GM12872 (cell line): Measurements from ENCODE around the gene ARHGAP10.

Experiments
- TF ChIP-seq, protein P1 (sequence below): IDR thresholded peaks from 3 replicates; pipeline ENCODE4 v1.5.1; 2011; ENCODE audit warnings: low read depth, mild to moderate bottlenecking, low read length, moderate library complexity; ENCODE audit not compliant: insufficient read depth

The ARHGAP10 gene

DNA sequence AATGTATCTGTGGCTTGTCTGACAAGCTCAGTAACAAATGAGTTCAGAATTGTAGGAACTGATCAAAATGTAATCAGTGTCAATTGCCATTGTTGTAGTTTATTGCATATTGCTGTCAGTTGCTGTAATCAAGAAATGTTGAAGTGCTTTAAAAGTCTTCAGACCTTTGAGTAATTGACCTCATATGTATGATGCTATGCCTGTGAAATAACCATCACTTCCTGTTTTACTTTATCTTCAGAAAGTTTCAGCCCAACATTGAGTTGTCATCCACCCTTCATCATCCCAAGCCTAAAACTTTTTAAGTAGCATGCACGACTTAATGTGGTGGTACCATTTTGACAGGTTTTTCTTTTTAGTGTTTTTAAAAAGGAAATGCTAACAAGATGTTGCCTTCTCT is 212.4 kb downstream of the ARHGAP10 start:
- TF ChIP-seq, protein P1, sequence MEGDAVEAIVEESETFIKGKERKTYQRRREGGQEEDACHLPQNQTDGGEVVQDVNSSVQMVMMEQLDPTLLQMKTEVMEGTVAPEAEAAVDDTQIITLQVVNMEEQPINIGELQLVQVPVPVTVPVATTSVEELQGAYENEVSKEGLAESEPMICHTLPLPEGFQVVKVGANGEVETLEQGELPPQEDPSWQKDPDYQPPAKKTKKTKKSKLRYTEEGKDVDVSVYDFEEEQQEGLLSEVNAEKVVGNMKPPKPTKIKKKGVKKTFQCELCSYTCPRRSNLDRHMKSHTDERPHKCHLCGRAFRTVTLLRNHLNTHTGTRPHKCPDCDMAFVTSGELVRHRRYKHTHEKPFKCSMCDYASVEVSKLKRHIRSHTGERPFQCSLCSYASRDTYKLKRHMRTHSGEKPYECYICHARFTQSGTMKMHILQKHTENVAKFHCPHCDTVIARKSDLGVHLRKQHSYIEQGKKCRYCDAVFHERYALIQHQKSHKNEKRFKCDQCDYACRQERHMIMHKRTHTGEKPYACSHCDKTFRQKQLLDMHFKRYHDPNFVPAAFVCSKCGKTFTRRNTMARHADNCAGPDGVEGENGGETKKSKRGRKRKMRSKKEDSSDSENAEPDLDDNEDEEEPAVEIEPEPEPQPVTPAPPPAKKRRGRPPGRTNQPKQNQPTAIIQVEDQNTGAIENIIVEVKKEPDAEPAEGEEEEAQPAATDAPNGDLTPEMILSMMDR = no peak

DNA sequence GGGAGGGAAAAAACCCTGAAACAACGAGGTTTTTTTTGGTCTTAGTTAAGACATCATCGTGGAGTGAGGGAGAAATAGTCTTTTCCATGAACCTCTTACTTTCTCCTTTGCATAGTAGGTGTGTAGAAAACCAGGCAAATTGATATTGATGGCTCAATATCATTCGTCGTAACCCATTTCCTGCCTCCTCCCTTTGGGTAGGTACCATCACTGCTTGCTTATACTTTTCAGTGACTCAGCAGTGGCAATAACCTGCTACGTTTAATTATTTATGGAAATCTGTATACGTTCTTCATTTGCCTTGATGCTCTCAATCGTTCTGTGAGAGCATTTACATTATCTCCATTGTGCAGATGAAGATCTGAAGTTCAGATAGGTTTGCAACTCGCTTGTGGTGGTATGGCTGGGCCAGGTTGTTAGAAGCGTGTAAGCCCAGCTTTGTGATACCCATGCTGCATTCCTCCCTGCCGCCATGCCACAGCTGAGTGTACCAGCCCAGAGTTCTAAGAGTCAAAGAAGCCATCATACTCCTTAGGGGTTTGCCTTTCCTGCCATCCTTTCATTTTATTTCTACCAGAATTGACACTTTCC is 212.9 kb downstream of the ARHGAP10 start:
- TF ChIP-seq, protein P1 = no peak

DNA sequence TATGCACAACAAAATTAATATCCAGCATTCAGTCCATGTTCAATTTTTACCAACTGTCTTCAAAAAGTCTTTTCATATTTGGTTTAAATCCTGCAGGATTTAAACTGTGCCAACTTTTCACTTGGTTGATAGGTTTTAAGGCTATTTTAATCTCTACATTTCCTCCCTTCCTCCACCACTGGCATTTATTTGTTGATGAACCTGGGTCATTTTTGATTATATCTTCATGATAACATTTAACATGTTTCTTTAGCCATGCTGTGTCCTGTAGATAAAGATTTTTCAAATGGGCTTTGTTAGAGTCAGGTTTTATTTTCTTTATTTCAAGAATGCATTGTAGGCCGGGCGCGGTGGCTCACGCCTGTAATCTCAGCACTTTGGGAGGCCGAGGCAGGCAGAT is 216.4 kb downstream of the ARHGAP10 start:
- TF ChIP-seq, protein P1 = no peak

DNA sequence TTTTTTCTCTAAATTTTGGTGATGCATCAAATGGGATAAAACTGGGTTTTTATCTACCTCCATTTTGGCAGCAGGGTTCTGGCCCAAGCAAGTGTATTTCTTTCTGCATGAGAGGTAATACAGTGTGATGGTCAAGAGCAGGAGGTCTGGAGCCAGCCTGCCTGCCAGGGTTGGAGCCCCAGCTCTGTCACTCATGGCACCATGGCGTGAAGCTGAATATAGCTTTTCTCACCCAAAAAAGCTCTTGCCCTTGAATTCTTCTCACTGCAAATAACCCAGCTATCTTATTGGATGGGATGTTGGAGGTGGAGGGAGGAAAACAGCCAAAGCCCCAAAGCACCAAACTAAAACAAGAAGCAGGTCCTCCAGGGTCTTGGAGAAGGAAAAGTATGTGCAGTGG is 218.4 kb downstream of the ARHGAP10 start:
- TF ChIP-seq, protein P1 = no peak

DNA sequence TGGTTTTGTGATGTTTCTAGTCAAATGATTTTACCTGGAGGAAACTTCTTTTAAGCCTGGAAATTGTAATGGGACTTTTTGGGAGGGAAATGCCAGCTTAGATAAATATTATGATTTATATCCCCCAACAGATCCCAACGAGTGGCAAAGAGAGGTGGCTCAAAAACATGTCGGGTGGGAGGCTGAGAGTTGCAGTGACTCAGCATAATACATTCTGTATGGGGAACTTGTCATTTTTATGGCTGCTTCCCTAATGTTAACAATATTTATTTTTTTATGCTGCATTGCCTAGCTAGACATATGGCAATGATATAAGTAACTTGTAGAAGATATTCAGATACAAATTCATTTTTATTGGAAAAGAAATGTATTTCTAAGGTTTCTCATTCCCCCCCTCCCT is 219.0 kb downstream of the ARHGAP10 start:
- TF ChIP-seq, protein P1 = no peak

DNA sequence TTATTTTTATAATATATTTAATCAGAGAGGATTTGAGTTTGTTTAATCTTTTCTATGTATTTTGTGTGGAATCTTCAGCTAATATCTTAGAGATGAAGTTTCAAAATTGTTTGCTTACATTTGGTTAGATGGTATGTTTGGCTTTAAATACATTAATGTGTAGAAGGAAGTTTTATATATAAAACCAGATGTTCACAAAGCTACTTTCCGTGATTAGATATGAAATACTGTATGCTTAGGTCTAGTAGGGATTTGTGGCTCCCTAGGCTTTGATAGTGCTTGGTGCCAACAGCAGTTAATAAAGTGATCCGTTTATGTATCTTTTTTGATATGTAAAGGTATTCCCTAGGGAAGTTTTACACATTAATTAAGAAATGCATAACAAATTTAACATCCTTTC is 223.0 kb downstream of the ARHGAP10 start:
- TF ChIP-seq, protein P1 = no peak

DNA sequence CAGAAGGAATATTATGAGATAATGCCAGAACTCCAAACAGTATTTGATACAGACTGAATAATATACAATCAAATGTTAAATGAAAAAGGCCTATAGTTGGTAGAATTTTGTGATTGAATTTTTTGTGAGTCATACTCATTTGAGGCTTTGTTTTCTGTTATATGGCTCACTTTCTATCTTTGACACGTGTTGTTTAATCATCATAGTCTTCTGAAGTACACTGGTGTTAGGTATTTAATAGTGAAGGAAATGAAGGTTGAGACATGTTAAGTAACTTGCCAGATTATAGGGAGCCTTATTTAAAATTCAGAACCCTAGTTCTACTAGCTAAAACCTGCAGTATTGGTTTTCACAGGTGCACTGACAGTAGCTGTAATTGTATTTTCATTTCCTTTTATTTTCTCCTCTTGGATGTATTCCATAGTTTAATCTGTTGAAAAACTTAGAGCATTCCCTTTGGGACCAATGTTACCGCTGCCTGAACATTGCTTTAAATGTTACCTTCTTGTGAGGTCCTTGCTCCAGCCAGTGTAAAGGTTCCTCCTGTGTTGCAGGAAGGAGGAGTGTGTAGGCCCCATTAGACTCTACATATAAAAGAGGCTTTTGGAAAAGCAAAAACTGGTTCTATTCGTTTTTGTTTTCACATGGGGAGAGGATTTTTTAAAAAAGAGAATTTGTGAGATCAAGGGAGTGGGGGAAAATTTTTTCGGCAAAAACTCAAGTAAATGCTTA is 224.1 kb downstream of the ARHGAP10 start:
- TF ChIP-seq, protein P1 = no peak
